GM10248 (cell line): ENCODE data around the gene ZNF652.

Experiments used
- CTCF ChIA-PET: fragments of 300-600 bp; sonication (Branson Sonifier 250); formaldehyde crosslinking; extraction: SDS; loops from one replicate; lab custom pipeline; 2021; ENCODE audit warnings: antibody characterized with exemption; lab: Yijun Ruan, JAX
- POLR2A ChIA-PET: fragments of 350-650 bp; sonication (Branson Sonifier 250); formaldehyde crosslinking; extraction: SDS; loops from one replicate; lab custom pipeline; 2020; ENCODE audit warnings: antibody characterized with exemption; lab: Yijun Ruan, JAX
- DNase-seq: peaks from one replicate; pipeline ENCODE4 v3.0.0; 2012; ENCODE audit errors: extremely low spot score
- TF ChIP-seq, protein P1 (sequence below): IDR thresholded peaks from 2 replicates; pipeline ENCODE4 v1.5.1; 2012; ENCODE audit warnings: mild to moderate bottlenecking, low read depth; ENCODE audit errors: extremely low read depth, missing control alignments, control extremely low read depth

ZNF652 gene

DNA sequence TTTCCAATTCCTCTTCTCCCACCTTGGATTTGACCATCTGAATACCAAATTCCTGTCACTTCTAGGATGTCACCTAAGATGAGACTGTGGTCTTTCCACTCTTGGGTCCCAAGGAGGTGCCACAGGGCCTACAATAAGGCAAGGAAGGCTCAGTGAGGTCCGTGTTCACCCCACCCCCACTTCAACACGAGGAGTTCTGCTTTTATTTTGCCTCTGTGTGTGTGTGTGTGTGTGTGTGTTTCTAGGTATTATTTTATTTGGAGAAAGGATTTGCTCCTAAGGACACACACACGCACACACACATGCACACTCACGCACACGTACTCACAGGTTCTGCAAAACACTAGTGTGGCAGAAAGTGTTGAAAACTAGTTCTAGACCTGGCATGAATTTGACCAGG is 106.9 kb downstream of the ZNF652 start:
- CTCF ChIA-PET, result interaction anchor here (3.0 kb wide), 1 partner anchor 28 kb away, joined by 9 read pairs; no protein-coding TSS in a partner anchor
- TF ChIP-seq, protein P1, sequence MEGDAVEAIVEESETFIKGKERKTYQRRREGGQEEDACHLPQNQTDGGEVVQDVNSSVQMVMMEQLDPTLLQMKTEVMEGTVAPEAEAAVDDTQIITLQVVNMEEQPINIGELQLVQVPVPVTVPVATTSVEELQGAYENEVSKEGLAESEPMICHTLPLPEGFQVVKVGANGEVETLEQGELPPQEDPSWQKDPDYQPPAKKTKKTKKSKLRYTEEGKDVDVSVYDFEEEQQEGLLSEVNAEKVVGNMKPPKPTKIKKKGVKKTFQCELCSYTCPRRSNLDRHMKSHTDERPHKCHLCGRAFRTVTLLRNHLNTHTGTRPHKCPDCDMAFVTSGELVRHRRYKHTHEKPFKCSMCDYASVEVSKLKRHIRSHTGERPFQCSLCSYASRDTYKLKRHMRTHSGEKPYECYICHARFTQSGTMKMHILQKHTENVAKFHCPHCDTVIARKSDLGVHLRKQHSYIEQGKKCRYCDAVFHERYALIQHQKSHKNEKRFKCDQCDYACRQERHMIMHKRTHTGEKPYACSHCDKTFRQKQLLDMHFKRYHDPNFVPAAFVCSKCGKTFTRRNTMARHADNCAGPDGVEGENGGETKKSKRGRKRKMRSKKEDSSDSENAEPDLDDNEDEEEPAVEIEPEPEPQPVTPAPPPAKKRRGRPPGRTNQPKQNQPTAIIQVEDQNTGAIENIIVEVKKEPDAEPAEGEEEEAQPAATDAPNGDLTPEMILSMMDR, result no peak
- POLR2A ChIA-PET, result no interaction called here
- DNase-seq, result no peak

DNA sequence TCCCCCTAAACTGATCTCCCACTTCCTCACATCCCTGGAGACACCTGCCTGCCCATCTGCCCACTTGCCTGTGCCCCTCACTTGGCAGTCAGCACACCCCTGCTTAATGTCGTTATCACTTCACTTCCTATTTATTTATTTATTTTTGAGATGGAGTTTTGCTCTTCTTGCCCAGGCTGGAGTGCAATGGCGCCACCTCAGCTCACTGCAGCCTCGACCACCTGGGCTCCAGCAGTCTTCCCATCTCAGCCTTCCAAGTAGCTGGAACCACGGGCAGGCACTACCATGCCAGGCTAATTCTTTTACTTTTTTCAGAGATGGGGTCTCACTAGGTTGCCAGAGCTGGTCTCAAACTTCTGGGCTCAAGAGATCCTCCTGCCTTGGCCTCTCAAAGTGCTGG is 108.0 kb downstream of the ZNF652 start:
- CTCF ChIA-PET, result interaction anchor here (3.0 kb wide), 1 partner anchor 27 kb away, joined by 9 read pairs; no protein-coding TSS in a partner anchor
- TF ChIP-seq, protein P1, result no peak
- POLR2A ChIA-PET, result no interaction called here
- no peak for DNase-seq

DNA sequence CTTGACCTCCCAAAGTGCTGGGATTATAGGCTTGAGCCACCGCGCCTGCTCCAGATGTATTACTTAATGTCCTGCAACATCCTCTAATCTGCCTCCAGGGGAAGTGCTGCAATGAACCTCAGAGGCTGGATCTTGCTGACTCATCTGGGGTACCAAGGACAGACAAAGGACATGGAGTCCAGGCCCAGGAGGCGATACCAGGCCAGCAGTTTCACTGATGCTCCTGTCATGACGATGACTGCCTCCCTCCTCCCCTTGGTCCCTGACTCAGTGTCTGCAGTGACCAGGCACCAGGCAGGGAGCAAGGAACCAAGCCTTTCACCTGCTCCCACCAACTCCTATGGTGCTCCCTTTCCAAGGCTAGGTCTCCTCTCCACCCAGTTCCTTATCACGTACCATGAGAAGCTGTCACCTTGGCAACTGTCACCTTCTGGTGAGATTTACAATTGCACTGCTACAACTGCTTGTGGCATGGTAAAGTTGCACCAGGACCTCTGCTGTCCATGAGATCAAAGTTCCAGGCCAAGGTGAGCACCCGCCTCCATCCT is 109.8 kb downstream of the ZNF652 start:
- TF ChIP-seq, protein P1, result no peak
- ChIA-PET POLR2A (no interaction called here), CTCF (interaction anchor here (1.6 to 3.0 kb wide), 2 partner anchors 25 to 39 kb away, joined by 5 to 9 read pairs; no protein-coding TSS in a partner anchor)
- DNase-seq, result no peak

GRCh38 chr17:49249890-49250522 is 112.0 kb downstream of the ZNF652 start:
- POLR2A ChIA-PET, result no interaction called here
- DNase-seq, result no peak
- TF ChIP-seq, protein P1, result no peak
- CTCF ChIA-PET, result interaction anchor here (0.9 to 1.2 kb wide), 2 partner anchors 23 to 28 kb away, joined by 3 read pairs; no protein-coding TSS in a partner anchor

DNA sequence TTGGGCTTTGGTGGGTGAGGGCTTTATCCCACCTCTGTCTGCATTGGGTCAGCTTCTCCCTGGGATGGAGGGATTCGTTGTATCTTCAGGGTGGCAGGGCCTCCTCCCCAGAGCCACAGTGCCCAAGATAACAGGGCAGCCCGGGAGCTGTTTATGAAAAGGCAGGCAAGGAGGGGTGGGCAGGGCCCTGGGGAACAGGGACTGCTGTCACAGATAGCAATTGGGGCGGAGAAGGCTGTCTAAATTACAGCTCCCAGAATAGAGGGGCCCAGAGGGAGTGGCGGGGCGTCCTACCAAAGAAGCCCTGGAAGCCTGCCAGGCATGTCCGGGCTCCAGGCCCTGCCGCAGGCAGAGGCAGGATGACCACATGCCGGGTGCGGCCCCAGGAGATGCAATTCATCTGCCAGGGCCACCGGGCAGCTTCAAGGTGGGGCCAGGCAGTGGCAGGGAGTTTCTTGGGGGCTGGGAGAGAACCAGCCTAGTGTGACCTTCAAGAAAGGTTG is 112.7 kb downstream of the ZNF652 start:
- ChIA-PET POLR2A (no interaction called here), CTCF (interaction anchor here (0.9 to 1.2 kb wide), 2 partner anchors 22 to 27 kb away, joined by 3 read pairs; no protein-coding TSS in a partner anchor)
- no peak for DNase-seq
- TF ChIP-seq, protein P1, result no peak

- TF ChIP-seq, protein P1, result no peak
- CTCF ChIA-PET, result no interaction called here
- DNase-seq, result no peak
- POLR2A ChIA-PET, result no interaction called here
Measured at GRCh38 chr17:49247944-49248343, 114.1 kb downstream of the ZNF652 start.
